ENCODE measurements around the gene PCBP3.
"Not testable (repeated sequence)": the region's sequence is repeated elsewhere in the genome, so short reads cannot be mapped to it uniquely, and the experiment has no call there.

The PCBP3 gene

GRCh38 chr21:45887120-45887611 is 243.6 kb downstream of the PCBP3 start:
- DNase-seq = no peak

- DNase-seq = no peak
These were observed 244.3 kb downstream of the PCBP3 start for GRCh38 chr21:45887788-45888187.

DNA sequence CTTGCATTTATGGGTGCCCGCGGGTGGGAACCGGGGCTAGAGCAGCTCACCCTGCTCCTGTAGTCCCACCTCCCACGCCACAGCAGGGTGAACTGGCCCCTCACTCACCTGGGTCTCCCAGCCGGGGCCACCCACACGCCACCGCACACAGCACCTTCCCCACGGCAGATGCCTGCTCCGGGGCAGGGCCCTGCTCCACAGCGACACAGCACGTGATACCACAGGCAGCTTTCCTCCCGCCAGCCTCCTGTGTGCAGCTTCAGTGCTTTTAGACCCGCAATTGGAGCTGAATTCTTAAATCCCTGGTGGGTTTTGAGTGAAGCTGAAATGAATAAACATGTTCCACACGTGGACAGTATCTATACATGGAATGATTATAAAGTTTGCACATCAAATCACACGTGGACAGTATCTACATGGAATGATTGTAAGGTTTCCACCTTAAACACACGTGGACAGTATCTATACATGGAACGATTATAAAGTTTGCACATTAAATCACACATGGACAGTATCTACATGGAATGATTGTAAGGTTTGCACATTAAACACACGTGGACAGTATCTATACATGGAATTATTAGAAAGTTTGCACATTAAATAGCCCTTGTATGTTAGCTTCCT is 245.0 kb downstream of the PCBP3 start:
- DNase-seq = no peak

DNA sequence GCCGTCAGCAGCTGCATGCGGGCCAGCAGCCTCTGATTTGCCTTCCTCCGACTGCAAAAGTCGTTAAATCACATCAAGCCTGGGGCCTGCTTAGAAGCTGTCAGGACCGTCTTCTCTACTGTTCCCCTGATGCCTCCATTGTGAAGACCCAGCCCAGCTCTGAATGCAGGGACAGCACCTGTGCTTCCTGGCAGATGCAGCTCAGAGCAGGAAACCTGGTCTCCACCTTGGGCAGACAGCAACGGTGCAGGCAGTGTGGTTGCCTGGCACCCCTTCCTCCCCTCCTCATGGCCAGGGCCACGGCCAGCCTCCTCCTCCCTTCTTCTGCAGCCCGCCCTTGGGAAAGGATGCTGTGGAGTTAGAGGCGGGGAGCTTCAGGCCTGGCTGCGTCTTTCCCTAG is 245.7 kb downstream of the PCBP3 start:
- no peak for DNase-seq

- DNase-seq = no peak
These were observed 246.4 kb downstream of the PCBP3 start for GRCh38 chr21:45889961-45890360.

- DNase-seq = no peak
These were observed 248.0 kb downstream of the PCBP3 start for GRCh38 chr21:45891388-45892155.

DNA sequence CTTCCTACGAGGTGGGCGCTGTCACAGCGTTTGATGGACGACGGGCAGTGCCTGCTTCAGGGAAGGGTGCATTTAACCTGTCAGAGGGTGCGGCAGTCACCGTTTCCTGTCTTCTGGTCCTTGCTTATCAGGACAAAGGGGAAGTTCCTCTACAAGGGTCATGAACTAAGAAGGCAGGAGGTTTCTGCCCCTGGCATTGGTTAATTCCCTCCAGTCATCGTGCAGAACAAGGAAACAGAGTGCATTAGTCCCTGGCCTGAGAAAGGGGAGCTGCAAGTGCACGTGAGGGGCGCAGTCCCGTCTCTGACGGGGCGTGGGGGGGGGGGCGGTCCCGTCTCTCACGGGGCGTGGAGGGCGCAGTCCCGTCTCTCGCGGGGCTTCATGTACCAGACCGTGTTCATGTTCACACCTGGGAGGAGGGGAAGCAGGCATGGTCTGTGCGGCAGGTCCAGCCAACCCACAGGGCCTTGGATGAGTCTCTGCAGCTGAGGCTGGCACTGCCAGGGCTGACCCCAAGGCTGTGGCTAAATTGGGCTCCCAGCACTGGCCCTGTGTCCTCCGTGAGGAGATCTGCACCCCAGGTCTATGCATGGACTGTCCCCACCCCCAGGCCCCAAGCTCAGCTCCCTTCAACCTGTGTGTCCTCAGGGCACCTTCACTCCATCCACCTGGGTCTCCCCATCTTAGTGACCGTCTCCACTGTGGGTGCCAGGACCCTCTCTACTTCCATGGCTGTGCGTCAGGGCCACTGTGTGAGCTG is 248.8 kb downstream of the PCBP3 start:
- no peak for DNase-seq

DNA sequence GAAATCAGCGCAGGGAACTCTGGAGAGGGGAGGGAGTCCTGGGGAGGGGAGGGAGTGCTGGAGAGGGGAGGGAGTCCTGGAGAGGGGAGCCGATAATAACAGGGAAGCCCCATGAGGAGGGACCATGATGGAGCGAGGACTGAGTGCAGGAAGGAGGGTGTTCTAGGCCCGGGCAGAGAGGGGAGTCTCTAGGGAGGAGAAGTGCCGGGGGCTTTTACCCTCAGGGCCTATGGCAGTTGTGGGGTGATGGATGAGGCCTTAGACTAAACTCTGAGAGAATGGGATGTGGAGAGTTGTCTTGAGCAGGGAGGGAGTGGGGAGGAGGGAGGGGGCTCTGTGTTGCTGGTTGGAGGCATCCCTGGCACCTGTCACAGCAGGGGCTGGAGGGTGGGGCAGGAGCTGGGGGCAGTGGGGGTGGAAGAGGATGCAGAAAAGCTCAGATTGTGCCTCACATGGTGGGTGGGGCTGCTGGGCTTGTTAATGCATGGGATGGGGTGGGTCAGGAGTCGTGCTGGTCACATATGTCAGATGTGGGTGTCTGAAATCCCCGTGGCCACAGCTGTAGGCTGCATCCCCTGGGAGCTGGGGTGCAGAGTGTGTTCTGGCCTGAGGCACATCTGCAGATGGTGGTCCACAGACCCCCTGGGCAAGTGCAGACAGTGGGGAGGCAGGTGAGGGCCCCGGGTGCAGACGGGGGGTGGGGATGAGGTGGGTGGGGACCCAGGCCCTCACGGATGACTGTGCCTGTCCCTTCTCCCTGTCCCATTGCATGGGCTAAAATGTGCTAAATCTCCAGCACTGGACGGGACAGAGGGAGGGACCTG is 249.6 kb downstream of the PCBP3 start:
- no peak for DNase-seq

- DNase-seq = no peak
These were observed 250.4 kb downstream of the PCBP3 start for GRCh38 chr21:45893740-45894449.

- no peak for DNase-seq
These were observed 250.9 kb downstream of the PCBP3 start for GRCh38 chr21:45894450-45894825.

- DNase-seq = no peak
These were observed 251.6 kb downstream of the PCBP3 start for GRCh38 chr21:45894906-45895777.

- no peak for DNase-seq
These were observed 252.3 kb downstream of the PCBP3 start for GRCh38 chr21:45895778-45896370.

- DNase-seq = not testable (repeated sequence)
These were observed 252.9 kb downstream of the PCBP3 start for GRCh38 chr21:45896431-45896830.

DNA sequence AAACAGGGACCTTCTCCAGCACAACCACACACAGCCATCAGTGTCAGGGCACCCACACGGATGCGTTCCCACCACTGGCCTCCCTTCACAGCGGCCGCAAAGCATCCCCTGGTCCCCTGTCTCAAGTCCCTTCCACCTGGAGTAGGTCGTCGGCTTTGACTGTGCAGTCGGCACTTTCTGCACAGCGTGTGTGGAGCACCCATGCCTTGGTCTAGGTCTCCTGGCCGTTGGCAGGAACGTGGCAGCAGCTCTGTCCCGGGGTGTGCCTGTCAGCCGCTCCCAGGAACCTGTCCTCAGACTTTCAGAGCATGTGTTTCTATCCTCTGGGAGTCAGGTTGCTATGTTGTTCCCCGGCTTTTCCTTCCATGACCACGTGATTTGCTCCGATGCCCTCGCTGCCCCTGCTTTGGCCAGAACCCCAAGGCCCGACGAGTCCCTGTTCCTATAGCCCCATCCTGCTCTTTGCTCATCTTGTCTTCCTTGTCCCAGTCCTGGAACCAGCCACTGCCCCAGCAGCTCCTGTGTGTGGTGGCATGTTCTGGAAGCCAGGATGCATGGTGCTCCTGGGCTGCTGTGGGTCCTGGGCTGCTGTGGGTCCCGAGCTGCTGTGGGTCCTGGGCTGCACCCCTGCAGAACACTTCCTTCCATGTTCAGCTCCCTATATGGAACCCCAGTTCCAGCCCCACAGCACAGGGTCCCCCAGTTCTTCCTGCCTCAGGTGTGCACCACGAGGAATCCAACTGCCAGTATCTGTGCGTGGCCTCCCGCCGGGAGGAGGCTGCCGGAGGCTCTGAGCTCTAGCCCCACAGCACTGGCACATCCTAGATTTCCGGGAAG is 253.9 kb downstream of the PCBP3 start:
- DNase-seq = no peak

DNA sequence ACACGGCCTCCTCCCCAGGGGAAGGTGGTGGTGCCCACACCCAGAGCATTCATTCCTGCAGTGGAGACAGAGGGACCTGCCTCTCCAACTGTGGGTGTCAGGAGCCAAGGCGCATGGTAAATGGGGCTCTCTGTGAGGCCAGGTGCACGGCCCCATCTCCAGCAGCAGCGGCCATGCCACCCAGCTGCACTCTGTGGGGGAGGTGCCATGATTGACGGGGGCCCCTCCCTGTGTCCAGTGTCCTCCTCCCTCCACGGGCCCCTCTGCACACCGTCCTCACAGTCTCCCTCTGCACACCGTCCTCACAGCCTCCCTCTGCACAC is 254.5 kb downstream of the PCBP3 start:
- no peak for DNase-seq

GRCh38 chr21:45898781-45899180 is 255.3 kb downstream of the PCBP3 start:
- no peak for DNase-seq

DNA sequence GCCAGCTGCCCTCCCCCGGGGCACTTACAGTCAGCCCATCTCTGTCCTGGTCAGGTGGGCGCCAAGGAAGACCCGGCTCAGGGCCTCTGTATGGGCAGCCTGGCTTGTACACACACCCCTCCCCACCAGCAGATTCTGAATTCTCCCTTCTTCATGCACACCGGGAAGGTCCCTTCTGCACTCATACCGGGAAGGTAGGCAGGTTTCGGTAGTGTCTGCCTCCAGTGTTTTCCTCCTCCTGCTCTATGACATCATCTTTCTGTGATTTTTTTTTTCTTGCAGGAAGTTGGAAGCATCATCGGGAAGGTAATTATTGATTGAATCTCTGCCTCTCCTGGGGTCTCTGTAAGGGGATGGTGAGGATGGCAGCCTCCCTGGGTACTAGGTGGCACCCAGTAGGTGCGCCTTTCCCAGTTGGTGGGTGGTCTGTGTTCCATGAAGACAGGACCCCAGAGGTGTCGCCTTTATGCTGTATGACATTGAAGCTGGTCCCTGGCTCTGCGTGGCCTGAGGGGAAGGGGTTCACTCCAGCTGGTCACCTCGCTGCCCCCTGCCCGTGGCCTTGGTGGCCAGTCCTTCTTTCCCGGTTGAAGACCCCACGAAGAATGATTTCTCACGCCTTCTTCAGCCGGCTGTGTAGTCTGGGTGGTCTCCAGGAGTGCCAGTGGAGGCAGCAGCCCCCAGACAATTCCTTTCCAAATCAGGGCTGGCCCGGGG is 255.9 kb downstream of the PCBP3 start:
- no peak for DNase-seq

GRCh38 chr21:45900034-45900868 is 256.7 kb downstream of the PCBP3 start:
- no peak for DNase-seq
